A673 (cell line): ENCODE data around the gene GPATCH2. TPM values are rescaled to one million over a fixed set of nuclear protein-coding genes. Genes with fewer than 3 reads are reported as not detected.

Source experiments
- BruUV-seq: library from RNA; stranded (reverse); fragments of 400-500 nt; replicated peaks from 2 replicates; lab custom pipeline; 2021; lab: Mats Ljungman, UMichigan
- CTCF ChIA-PET: fragments of 300-600 bp; sonication (Branson Sonifier 250); formaldehyde crosslinking; loops from one replicate; lab custom pipeline; 2022; ENCODE audit warnings: antibody characterized with exemption; lab: Charles Lee
- POLR2A ChIA-PET: fragments of 300-600 bp; sonication (Branson Sonifier 250); formaldehyde crosslinking; loops from one replicate; lab custom pipeline; 2022; ENCODE audit warnings: antibody characterized with exemption; ENCODE audit not compliant: low non-redundant PET; lab: Charles Lee
- DNase-seq: peaks from one replicate; pipeline ENCODE4 v3.0.0-alpha.2; 2015; ENCODE audit warnings: low spot score
- H3K27ac ChIP-seq: fragments of 200-600 bp; sonication (generic); 2 replicates; pipeline ENCODE4 v1.5.1; 2016; ENCODE audit warnings: mixed run types, low read depth, mild to moderate bottlenecking, mixed read lengths, antibody characterized with exemption, low read length; ENCODE audit not compliant: poor library complexity, severe bottlenecking
- H3K27me3 ChIP-seq: fragments of 200-600 bp; sonication (generic); replicated peaks from 2 replicates; pipeline ENCODE4 v1.6.1; 2017; ENCODE audit warnings: mixed run types, low read depth, mild to moderate bottlenecking, mixed read lengths, antibody characterized with exemption, low read length; ENCODE audit not compliant: insufficient read depth, poor library complexity
- H3K36me3 ChIP-seq: fragments of 200-600 bp; sonication (generic); 2 replicates; pipeline ENCODE4 v1.6.1; 2016; ENCODE audit warnings: mixed run types, mild to moderate bottlenecking, mixed read lengths, antibody characterized with exemption, low read length; ENCODE audit not compliant: insufficient read depth, poor library complexity, severe bottlenecking
- H3K4me1 ChIP-seq: fragments of 200-600 bp; sonication (generic); 2 replicates; pipeline ENCODE4 v1.6.1; 2017; ENCODE audit warnings: mixed run types, mild to moderate bottlenecking, mixed read lengths, antibody characterized with exemption, low read length; ENCODE audit not compliant: insufficient read depth, poor library complexity, severe bottlenecking
- H3K4me3 ChIP-seq: fragments of 200-600 bp; sonication (generic); 2 replicates; pipeline ENCODE4 v1.5.1; 2016; ENCODE audit warnings: low read depth, mixed run types, mild to moderate bottlenecking, mixed read lengths, low read length; ENCODE audit not compliant: poor library complexity, severe bottlenecking
- H3K9me3 ChIP-seq: fragments of 200-600 bp; sonication (generic); 2 replicates; pipeline ENCODE4 v1.6.1; 2016; ENCODE audit warnings: mixed run types, low read depth, mild to moderate bottlenecking, mixed read lengths, antibody characterized with exemption, low read length; ENCODE audit not compliant: poor library complexity, severe bottlenecking
- EZH2 ChIP-seq: fragments of 200-600 bp; sonication (generic); IDR thresholded peaks from 2 replicates; pipeline ENCODE4 v1.6.1; 2017; ENCODE audit warnings: borderline replicate concordance, low read depth, mild to moderate bottlenecking, mixed read lengths, antibody characterized with exemption, low read length; ENCODE audit not compliant: poor library complexity, severe bottlenecking
- intact Hi-C: fragments of 100-400 bp; cut with micrococcal nuclease; formaldehyde crosslinking; loops from one replicate; pipeline ENCODE4 v1.10.0; 2022; ENCODE audit not compliant: unreplicated experiment
- total RNA-seq: library from RNA; stranded (reverse); gene quantifications from 2 replicates; pipeline ENCODE4 v1.2.3, GENCODE V29; 2021
- TF ChIP-seq, protein P1 (sequence below): fragments of 300-800, 200-600 bp; sonication (generic); conservative IDR thresholded peaks from 2 replicates; pipeline ENCODE4 v1.5.1; 2017; ENCODE audit warnings: low read depth, mild to moderate bottlenecking, antibody characterized with exemption, low read length, moderate library complexity, mixed read lengths

The GPATCH2 gene
- total RNA-seq, 1 experiment from 2014 or later, result 15.3 TPM

DNA sequence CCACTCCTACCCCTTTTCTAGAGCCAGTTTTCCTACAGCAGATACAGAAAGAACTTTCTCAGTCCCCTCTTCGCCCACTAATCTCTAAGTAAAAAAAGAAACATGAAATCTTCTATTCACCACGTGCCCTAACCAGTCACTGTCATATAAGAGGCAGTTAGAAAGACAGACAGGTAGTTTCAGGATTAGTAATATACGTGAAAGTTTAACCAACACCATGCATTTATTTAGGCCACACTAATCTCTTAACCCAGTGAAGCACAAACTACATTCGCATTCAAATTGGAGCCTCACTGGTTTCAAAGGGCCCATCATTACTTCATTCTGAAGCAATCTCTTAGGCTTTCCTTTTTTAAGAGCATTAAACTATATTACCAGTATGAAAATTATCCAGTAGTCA, 10.1 kb downstream of the GPATCH2 start:
- ChIA-PET CTCF (no interaction called here), POLR2A (no interaction called here)
- DNase-seq, result no peak
- Histone ChIP-seq H3K4me3 (no peak overlapping the region), H3K9me3 (no peaks in the 10 kb centered on the region), H3K36me3 (peaks cover 10% of the 10 kb centered on the region), H3K4me1 (no peaks in the 10 kb centered on the region), H3K27ac (no peak overlapping the region), H3K27me3 (no peaks in the 10 kb centered on the region)
- TF ChIP-seq, protein P1, sequence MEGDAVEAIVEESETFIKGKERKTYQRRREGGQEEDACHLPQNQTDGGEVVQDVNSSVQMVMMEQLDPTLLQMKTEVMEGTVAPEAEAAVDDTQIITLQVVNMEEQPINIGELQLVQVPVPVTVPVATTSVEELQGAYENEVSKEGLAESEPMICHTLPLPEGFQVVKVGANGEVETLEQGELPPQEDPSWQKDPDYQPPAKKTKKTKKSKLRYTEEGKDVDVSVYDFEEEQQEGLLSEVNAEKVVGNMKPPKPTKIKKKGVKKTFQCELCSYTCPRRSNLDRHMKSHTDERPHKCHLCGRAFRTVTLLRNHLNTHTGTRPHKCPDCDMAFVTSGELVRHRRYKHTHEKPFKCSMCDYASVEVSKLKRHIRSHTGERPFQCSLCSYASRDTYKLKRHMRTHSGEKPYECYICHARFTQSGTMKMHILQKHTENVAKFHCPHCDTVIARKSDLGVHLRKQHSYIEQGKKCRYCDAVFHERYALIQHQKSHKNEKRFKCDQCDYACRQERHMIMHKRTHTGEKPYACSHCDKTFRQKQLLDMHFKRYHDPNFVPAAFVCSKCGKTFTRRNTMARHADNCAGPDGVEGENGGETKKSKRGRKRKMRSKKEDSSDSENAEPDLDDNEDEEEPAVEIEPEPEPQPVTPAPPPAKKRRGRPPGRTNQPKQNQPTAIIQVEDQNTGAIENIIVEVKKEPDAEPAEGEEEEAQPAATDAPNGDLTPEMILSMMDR, result no peak
- no peak for TF ChIP-seq EZH2
- intact Hi-C loops, result no loop called here
- BruUV-seq, result no TSS peak

DNA sequence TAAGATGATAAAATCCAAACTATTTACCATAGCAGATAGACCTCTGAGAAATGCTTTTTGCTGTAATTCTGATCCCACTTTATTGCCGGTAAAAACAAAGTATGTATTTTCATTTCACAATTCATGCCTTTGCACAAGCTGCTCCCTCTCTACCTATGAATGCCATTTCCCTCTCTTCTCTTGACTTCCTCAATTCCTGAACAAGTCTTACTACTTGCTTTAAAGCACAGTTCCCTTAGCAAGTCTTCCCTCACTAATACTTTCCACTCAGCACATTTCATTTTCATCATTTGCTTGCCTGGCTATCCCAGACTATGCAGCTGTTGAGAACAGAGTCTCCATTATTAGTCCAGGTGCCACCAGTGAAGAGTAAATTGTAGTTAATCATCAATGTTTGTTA, 13.8 kb downstream of the GPATCH2 start:
- no TSS peak for BruUV-seq
- POLR2A ChIA-PET, result no interaction called here
- CTCF ChIA-PET, result no interaction called here

DNA sequence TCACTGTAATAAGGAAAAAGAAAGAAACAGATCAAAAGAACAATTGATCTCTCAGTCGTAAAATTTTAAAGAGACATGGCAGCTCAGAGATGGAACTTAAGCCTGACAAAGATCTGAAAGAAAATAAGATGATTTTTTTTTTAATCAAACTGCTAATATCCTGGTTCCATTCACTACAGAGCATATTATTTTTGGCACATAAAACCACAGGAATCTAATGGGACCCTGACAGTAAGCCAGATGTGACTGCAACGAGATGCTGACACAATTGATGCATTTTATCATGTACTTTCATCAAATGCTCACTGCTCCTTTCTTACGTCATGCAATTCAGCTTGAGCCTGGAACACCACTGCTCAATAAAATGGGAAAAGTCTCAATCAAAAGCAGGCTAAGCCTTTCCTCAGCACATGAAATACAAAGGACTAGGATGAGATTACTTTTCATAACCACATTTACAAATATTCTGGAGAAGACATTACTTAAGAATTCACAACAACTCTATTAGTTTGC, 16.6 kb downstream of the GPATCH2 start:
- H3K4me3 ChIP-seq, result no peak overlapping the region
- H3K36me3 ChIP-seq, result peaks cover 8% of the 10 kb centered on the region
- CTCF ChIA-PET, result no interaction called here
- no peaks in the 10 kb centered on the region for H3K9me3 ChIP-seq
- TF ChIP-seq, protein P1, result no peak
- no peak for DNase-seq
- H3K27ac ChIP-seq, result no peak overlapping the region
- peaks cover 6% of the 10 kb centered on the region for H3K4me1 ChIP-seq
- H3K27me3 ChIP-seq, result no peaks in the 10 kb centered on the region
- intact Hi-C loops, result no loop called here
- POLR2A ChIA-PET, result no interaction called here
- BruUV-seq, result no TSS peak

More for the DNA sequence above, 13.8 kb downstream of the GPATCH2 start:
- H3K36me3 ChIP-seq, result peaks cover 10% of the 10 kb centered on the region
- H3K4me3 ChIP-seq, result no peak overlapping the region
- no peak for DNase-seq
- peaks cover 6% of the 10 kb centered on the region for H3K4me1 ChIP-seq
- no peaks in the 10 kb centered on the region for H3K9me3 ChIP-seq
- TF ChIP-seq, protein P1, result no peak
- H3K27ac ChIP-seq, result no peak overlapping the region
- intact Hi-C loops, result no loop called here
- H3K27me3 ChIP-seq, result no peaks in the 10 kb centered on the region
